A172 (cell line): ENCODE measurements around the gene ENTPD7. TPM values are rescaled to one million over a fixed set of nuclear protein-coding genes. Genes with fewer than 3 reads are reported as not detected.
A peak's percentile ranks its signal among the peaks of the same experiment; 100 is the strongest.
"Not testable (repeated sequence)": the region's sequence is repeated elsewhere in the genome, so short reads cannot be mapped to it uniquely, and the experiment has no call there.

ENCODE experiments used
- DNase-seq: peaks from one replicate; pipeline ENCODE4 v3.0.0-alpha.2; 2015; ENCODE audit warnings: low spot score
- total RNA-seq: library from RNA; depleted of rRNA; stranded (reverse); fragments of >200 nt; shearing (Covaris generic); gene quantifications from 2 replicates; pipeline ENCODE4 v1.2.3, GENCODE V29; 2014; rRNA removed

Gene ENTPD7
- 23.7 and 30.8 TPM in 2 replicates for total RNA-seq

DNA sequence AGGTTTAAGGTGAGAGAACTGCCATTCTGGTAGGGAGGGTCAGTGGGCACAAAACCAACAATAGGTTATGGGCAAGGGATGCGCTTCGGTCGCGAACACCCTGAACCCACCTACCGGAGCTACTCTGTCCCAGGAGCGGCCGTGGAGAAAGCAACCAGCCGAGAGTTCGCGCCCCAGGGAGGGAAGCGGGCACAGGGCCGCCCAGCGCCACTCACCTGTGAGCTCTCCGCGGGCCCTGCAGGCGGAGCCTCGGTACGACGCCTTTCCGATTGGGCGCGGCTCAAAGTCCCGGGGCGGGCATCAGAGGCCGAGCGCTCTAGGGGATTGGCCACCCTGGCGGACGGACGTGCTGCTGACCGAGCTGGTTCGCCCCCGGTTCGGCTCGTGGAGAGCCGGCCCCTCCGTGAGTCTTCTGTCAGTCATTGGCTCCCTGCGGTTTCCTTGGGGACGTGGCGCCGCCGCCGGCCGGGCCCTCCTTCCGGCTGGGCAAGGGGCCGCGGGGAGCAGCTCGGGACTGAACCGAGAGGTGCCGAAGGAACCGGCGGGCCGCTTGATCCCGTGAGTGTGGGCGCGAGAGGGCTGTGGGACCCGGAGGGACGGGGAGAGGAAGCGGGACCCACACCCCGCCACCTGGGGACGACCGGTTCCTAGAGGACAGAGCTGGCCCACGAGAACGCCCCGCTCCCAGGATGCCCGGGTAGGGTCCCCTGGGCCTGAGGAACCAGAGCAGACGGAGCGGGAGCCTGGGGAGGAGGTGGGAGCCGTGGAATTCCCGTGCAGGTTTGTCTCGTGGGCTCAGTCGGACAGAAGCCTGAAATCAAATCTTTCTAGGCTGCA, at the start of gene ENTPD7:
TSS of gene ENTPD7 (plus strand) at position 479 of the 837 bp plus-strand sequence. CDS start 448 bp downstream, outside the sequence.
- DNase-seq = peak; percentile 93

DNA sequence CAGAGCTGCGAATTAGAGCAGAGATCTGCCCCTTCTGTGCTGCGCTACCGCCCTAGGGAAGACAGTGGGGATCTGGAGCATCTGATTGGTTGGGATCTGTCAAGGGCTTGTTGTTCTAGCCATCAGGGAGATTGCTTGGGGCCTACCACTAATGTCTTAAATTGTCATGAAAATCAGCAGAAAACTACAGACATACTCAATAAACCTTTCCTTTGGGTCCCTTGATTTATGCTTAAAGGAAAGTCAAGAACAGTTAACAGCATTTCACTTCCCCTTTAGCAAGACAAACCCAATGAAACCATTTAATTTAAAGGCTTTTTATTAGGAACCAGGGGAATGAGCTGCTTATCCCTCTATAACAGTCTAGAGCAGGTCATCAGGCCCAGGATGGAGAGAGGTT, 49.1 kb upstream of the ENTPD7 start:
- no peak for DNase-seq

DNA sequence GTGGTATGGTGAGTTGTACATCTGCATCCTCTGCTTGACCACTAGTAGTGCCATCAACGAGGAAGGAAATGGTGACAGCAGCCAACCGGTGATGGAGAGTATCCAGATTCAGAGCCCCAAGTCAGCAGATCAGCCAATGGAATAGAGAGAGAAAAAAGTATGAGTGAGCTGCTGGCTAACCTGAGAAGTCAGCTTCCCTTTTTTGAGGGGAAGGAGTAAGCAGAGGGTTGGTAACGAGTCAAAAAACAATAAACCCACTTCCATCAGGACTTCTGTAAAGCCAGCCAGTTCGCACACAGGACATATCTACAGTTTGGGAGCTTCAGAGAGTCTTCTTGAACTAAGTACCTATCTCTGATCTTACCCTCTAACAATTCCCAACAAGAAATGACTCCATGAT, 48.0 kb upstream of the ENTPD7 start:
- no peak for DNase-seq

DNA sequence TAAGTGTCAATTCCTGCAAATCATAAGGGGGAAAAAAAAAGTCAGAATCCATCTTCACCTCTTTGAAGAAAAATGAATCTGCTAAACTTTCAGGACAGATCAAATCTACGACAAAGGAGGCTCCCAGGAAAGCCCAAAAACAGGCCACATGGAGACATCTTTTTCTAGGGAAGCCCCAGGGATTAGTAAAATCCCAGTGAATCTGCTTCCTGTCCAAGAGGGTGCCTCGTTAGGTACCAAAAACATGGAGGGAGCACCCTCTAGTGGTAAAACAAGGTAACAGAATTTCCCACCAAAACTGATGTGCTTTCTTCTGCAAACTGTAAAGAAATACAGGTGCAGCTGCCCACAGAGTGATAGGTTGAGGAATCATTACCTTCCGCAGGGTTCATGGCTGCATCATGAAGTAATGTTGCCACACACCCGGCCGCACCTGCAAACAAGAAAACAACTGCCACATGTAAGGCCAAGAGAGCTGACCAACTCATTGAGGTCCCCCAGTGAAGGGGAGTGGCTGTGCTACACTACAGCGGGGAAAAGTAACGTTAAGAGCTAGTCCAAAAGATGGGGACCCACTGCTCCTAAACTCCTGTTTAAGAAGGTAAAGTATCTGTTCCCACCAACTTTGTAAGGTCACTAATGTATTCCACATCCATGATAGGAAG, 47.0 kb upstream of the ENTPD7 start:
- DNase-seq = peak; percentile 68

GRCh38 chr10:99615426-99615825, 43.9 kb upstream of the ENTPD7 start:
- DNase-seq = no peak

- no peak for DNase-seq
Measured at GRCh38 chr10:99617696-99618095, 41.6 kb upstream of the ENTPD7 start.

GRCh38 chr10:99619090-99619800, 40.1 kb upstream of the ENTPD7 start:
- DNase-seq = no peak

- no peak for DNase-seq
Measured at GRCh38 chr10:99619851-99620710, 39.2 kb upstream of the ENTPD7 start, which contains the start of gene SLC25A28. SLC25A28 (minus strand) TSS chr10:99620439; CDS start chr10:99620335, 104 bp downstream.

- peak; percentile 100 for DNase-seq
Measured at GRCh38 chr10:99620711-99621453, 38.4 kb upstream of the ENTPD7 start.

- no peak for DNase-seq
Measured at GRCh38 chr10:99621454-99622251, 37.7 kb upstream of the ENTPD7 start.

DNA sequence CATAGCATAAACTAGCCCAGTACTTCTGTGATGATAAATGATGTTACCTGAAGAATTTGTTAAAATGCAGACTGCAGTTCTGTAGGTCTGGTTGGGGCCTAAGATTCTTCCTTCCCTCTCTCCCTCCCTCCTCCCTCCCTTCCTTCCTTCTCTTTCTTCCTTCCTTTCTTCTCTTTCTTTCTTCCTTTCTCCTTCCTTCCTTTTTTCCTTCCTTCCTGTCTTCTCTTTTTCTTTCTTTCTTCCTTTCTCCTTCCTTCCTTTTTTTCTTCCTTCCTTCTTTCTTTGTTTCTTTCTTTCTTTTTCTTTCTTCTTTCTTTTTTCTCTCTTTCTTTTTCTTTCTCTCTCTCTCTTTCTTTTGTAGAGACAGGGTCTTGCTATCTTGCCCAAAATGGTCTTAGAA, 35.4 kb upstream of the ENTPD7 start:
- no peak for DNase-seq

- not testable (repeated sequence) for DNase-seq
Measured at GRCh38 chr10:99625124-99625523, 34.2 kb upstream of the ENTPD7 start.

DNA sequence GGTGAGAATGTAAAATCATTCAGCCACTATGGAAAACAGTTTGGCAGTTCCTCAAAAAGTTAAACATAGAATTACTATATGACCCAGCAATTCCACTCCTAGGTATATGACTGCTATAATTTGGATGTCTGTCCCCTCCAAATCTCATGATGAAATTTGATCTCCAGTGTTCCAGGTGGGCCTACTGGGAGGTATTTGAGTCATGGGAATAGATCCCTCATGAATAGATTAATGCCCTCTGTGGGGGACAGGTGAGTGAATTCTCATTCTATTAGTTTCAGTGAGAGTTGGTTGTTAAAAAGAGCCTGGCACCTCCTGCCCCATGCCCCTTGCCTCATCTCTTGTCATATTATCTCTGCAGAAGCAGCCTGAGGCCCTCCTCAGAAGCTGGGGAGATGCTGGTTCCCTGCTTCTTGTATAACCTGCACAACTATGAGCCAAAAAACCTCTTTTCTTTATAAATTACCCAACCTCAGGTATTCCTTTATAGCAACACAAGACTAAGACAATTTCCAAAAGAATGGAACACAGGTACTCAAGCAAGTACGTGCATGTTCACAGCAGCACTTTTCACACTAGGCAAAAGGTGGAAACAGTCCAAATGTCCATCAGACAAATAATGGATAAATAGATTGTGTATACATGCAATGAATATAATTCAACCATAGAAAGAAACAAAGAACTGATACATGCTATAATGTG, 30.2 kb upstream of the ENTPD7 start:
- no peak for DNase-seq

DNA sequence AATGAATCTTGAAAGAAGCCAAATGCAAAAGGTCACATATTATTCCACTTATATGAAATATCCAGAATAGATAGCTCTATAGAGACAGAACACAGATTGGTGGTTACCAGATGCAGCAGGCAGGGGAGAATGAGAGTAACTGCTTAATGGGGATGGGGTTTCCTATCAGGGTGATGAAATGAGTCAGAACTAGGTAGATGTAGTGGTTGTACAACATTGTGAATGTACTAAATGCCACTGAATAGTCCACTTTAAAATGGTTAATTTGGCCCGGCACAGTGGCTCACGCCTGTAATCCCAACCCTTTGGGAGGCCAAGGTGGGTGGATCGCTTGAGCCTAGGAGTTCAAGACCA, 29.7 kb upstream of the ENTPD7 start:
- no peak for DNase-seq

DNA sequence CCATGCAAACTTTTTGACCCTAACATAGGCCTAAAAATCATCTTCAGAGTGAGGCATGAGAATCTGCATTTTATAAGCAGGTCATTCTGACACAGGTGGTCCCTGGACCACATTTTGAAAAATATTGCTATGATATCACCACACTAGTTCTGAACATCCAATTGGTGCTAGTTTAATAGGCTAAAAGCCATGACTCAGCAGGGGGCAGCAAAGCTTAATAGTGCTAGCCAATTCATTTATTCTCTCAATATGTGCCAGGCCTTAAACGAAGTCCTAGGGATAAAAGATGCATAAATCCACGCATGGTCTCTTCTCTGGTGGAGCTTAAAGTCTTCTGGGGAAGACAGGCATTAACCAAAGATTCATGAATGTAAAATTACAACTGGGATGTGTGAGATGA, 28.9 kb upstream of the ENTPD7 start:
- DNase-seq = peak; percentile 55

DNA sequence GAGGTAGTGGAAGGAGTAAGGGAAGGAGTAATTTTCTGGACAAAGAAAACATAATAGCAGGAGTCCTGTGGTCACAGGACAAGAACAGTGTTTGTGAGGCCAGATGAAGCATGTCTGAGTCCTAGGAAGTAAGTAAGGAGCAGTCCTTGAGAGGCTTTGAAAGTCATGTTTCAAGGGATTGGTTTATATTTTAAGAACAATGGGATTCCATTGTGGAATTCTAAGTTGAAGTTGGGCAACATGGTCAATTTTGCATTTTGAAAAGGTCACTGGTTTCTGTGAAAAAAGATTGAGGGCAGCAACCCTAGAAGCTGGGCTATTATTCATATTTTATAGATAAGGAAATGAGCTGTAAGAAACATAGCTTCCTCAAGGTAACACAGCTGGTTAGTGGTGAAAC, 28.3 kb upstream of the ENTPD7 start:
- DNase-seq = no peak

- DNase-seq = no peak
Measured at GRCh38 chr10:99631496-99631895, 27.8 kb upstream of the ENTPD7 start.

GRCh38 chr10:99633832-99634231, 25.5 kb upstream of the ENTPD7 start:
- DNase-seq = no peak

DNA sequence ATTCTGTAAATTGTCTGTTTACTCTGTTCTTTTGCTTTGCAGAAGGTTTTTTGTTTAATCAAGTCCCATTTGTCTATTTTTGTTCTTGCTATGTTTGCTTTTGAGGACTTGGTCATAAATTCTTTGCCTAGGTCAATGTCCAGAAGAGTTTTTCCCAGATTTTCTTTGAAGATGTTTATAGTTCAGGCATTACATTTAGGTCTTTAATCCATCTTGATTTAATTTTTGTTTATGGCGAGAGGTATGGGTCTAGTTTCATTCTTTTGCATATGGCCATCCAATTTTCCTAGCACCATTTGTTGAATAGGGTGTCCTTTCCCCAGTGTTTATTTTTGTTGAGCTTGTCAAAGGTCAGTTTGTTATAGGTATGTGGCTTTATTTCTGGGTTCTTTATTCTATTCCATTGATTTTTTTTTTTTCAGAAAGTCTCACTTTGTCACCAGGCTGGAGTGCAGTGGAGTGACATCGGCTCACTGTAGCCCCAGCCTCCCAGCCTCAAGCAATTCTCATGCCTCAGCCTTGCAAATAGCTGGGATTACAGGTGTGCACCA, 11.6 kb upstream of the ENTPD7 start:
- DNase-seq = no peak
